NCI-H446 treated with DMSO at 0.1 percent for 48 hours (cell line): ENCODE data around the gene ATP2A1.
A peak's percentile ranks its signal among the peaks of the same experiment; 100 is the strongest.

ENCODE experiments used
- DNase-seq: peaks from one replicate; lab custom pipeline; 2025; lab: John Stamatoyannopoulos, UW

ATP2A1 gene

DNA sequence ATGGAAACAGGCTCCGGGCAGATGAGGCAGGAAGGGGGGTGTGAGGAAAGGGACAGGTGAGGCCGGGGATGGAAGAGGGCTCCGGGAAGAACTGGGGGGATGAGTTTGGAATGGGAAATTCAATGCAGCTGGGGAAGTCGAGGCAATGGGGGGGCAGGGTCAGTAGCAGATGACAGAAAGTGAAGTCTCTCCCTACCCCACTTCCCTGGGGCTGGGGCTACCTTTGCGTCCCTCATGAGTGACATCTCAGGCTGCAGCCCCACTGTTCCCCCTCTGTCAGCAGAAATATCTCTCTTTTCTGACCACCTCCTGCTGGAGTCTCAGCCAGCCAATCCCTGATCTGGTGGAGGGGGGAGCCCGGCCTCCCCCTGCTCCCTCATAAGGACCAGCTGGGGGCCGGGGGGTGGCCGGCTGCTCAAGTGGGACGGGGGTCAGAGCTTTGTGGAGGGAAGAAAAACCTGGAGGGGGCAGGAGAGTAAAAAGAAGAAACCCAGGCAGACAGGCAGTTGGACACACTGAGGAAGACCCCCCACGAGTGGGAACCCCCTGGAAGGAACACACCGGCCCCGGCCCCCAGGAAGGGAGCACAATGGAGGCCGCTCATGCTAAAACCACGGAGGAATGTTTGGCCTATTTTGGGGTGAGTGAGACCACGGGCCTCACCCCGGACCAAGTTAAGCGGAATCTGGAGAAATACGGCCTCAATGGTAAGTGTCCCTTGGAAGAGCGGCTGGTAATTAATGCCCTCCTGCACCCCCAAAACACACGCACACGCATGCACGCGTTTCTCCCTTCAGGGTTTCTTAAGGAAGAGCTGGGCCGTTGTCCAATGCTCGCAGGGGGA lies at the start of gene ATP2A1:
Gene ATP2A1 (plus strand): TSS at position 406 of the 844 bp plus-strand sequence. CDS start 184 bp downstream, at position 590.
- DNase-seq: no peak

GRCh38 chr16:28829747-28830146 lies 48.5 kb upstream of the ATP2A1 start:
- DNase-seq: no peak

- no peak for DNase-seq
These were observed 47.8 kb upstream of the ATP2A1 start for GRCh38 chr16:28830531-28830930.

DNA sequence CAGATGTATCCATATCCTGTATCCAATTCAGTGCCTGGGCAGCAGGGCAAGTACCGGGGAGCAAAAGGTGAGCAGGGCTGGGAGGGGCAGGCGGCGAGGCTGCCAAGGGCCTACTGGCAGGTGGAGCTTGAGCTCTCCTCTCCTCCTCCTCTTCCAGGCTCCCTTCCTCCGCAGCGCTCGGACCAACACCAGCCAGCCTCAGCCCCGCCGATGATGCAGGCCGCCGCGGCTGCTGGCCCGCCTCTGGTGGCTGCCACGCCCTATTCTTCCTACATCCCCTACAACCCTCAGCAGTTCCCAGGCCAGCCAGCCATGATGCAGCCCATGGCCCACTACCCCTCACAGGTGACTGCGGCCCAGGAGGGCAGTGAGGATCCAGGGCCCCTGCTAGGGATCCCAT lies 43.9 kb upstream of the ATP2A1 start:
- no peak for DNase-seq

DNA sequence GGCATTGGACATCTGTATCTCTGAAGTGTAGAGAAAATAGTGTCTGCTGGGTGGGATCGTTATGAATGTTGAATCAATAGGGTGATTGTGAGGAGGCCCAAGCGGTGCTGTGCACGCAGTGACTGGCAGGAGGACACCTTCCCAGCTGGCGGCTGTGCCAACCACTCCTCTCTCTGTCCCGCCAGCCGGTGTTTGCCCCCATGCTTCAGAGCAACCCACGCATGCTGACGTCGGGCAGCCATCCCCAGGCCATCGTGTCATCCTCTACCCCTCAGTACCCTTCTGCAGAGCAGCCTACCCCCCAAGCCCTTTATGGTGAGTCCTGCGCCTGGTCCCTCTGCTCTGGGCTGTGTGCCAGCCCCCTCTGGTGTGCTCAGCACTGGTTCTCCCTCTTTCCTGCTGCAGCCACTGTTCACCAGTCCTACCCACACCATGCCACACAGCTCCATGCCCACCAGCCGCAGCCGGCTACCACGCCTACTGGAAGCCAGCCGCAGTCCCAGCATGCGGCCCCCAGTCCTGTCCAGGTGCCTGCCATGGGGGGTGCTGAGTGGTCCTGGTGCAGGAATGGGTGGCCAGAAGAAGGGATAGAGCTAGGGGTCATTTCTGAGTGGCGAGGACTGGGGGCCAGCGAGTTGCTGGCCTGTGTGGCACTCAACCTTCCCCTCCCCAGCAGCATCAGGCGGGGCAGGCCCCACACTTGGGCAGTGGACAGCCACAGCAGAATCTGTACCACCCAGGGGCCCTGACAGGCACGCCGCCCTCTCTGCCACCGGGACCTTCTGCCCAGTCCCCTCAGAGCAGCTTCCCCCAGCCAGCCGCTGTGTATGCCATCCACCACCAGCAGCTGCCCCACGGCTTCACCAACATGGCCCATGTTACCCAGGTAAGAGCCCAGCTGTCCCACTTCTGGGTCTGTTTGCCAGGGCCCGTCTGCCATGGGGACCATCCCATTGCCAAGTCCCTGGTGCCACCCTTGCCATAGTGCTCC lies 43.1 kb upstream of the ATP2A1 start:
- DNase-seq: no peak

- no peak for DNase-seq
These were observed 42.2 kb upstream of the ATP2A1 start for GRCh38 chr16:28835864-28836760.

DNA sequence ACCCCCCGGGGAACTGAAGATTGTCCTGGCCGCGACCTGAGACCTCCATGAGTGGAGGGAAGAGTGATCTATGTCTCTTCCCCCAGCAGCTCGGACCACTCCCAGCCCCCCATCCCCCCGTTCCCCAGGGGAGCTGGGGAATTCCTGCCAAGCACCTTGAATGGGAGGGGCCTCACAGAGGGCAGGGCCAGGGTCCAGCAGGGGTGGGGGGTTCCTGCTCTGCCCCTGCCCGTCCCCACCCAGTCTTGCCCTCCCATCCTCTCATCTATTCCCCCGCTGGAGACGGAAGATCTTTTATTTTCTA lies 41.6 kb upstream of the ATP2A1 start:
- DNase-seq: no peak

DNA sequence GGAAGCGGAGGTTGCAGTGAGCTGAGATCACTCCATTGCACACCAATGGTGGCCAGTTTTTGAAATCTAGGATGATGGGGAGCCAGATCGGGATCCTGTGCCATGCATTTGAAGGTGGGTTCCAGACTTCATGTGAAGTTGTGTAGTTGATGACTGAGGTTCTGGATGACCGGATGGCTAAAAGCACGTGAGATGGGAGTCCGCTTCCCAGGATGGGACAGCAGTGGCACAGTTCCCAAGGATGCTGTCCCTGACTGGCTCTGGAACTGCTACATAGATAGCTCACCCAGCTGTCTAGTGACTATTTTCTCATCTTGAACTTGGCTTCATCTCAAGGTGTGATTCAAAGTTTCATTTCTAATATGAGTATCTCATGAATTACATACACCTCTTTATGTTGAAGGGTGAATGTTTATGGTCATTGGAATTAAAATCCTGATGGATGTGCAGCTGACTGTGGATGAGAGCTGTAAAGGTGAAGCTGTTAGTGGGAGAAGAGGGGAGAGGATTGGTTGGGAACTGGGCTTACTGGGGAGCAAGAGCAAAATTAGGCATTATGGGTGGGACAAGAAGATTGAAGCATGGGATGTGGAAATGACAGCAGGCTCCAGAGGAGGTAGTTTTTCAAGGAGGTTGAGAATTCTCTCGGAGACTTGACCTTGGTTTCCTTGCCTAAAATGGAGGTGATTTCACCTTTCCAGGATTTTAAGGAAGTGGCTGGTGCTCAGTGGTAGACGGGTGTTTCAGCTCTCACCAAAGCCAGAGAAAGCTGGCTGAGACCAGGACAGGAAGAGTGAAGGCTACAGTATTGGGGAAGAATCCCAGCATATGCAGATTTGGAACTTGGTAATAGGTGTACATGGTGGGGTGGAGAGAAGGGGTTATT lies 40.4 kb upstream of the ATP2A1 start:
- no peak for DNase-seq

DNA sequence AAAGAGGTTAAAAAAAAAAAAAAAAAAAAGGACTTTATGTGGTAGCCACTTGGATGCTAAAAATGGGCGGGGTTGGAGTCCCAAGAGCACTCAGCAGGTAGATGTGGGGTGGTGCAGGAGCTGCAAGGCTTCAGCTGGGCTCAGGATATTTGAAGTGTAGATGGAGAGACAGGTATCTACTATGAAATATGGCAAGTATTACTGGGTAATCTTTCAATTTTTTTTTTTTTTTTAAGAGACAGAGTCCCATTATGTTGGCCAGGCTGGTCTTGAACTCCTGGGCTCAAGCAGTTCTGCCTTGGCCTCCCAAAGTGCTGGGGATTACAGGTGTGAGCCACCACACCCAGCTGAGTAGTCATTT lies 39.8 kb upstream of the ATP2A1 start:
- DNase-seq: no peak

DNA sequence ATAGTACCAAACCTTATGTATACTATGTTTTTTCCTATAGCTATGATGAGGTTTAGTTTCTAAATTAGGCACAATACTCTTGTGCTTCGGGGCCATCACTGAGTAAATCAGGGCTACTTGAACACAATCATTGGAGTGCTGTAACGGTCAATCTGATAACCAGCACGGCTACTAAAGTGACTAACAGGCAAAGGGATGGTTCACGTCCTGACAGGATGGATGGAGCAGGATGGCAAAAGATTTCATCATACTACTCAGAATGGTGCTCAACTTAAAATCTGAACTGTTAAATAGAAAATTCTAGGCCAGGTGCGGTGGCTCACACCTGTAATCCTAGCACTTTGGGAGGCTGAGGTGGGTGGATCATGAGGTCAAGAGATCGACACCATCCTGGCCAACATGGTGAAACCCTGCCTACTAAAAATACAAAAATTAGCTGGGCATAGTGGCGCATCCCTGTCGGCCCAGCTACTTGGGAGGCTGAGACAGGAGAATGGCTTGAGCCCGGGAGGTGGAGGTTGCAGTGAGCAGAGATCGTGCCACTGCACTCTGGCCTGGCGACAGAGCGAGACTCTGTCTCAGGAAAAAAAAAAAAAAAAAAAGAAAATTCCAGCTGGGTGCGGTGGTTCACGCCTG lies 39.2 kb upstream of the ATP2A1 start:
- no peak for DNase-seq

GRCh38 chr16:28839899-28840298 lies 38.4 kb upstream of the ATP2A1 start:
- DNase-seq: no peak

- DNase-seq: no peak
These were observed 35.6 kb upstream of the ATP2A1 start for GRCh38 chr16:28842696-28843095.

DNA sequence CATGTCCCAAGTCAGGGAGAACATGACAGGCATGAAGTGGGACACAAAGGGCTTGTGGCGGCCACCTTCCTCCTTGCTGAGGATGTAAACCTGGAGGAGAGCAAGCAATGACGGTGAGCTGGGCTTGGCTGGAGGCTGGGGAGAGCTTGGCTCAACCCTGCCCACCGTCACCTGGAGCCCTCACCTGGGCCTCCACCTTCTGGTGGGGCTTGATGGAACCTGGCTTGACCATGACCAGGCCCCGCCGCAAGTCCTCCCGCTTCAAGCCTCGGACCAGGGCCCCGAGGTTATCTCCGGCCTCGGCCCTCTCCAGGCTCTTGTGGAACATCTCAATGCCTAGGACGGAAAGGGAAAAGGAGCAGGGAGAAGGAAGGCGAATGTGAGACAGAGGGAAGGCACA lies 34.5 kb upstream of the ATP2A1 start:
- no peak for DNase-seq

DNA sequence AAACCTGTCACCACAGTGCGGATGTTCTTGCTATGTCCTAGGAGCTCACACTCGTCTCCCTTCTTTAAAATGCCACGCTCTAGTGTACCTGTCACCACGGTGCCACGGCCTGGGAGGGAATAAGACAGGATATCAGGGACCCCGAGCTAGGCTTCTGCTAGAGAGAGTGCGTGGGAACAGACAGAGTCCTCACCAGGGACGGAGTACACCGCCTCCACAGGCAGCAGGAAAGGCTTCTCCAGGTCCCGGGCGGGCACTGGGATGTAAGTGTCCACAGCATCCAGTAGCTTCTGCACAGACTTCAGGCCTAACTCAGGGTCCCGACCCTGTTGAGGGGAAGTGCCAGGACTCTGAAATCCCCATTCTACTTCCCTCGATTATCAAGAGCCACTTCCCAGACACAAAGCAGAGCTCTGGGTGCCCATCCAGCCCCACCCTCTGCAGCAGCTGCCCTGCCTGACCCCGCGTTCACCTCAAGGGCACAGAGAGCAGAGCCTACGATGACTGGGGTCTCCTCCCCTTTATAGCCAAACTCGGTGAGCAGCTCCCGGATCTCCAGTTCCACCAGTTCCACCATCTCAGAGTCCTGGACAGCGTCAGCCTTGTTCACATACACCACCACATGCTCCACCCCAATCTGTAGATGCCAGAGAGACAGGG lies 33.9 kb upstream of the ATP2A1 start:
- no peak for DNase-seq

DNA sequence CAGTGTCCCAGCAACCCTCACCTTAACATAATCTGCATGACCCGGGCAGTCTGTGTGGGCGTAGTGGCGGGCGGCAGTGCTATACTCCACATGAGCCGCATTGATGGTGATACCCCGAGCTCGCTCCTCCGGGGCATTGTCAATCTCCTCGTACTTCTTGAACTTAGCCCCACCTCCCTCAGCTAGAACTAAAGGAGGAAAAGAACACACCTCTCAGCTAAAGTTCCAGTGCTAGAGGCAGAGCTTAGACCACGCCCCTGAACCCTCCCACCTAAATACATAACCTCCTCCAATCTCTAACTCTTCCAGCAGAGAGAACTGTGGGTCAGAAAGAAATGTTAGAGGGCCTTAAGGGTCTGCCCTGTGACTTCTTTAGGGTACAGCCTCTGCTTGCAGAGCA lies 33.0 kb upstream of the ATP2A1 start:
- DNase-seq: no peak

DNA sequence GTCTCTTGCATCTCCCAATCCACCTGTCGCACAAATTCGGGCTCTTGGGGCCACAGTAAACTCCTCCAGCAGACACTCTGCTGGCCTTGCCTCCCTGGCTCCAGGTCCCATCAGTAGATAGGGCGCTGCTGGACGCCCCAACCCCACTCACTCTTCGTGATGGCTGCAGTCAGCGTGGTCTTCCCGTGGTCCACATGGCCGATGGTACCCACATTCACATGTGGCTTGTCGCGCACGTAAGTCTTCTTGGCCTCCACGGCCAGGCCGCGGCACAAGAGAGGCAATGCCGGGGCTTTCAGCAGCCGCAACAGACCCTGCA lies 32.6 kb upstream of the ATP2A1 start:
- DNase-seq: no peak

GRCh38 chr16:28846080-28846932 lies 32.0 kb upstream of the ATP2A1 start, which contains the start of gene TUFM:
TSS of gene TUFM (minus strand) at chr16:28846348. CDS start at chr16:28846269, 79 bp downstream.
- DNase-seq: peak; percentile 97

GRCh38 chr16:28846933-28847273 lies 31.4 kb upstream of the ATP2A1 start:
- DNase-seq: no peak

DNA sequence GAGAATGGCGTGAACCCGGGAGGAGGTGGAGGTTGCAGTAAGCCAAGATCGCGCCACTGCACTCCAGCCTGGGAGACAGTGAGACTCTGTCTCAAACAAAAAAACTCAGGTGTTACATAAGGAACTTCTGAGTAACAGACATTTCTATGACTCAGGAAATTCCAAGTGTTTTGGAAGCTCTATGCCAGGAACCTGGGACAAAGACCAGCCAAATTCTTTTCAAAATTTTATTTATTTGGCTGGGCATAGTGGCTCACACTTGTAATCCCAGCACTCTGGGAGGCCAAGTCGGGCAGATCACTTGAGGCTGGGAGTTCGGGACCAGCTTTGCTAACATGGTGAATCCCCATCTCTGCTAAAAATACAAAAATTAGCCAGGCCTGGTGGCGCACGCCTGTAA lies 19.9 kb upstream of the ATP2A1 start:
- no peak for DNase-seq
